IPS-18c (cell line): ENCODE results near the gene MYBPHL.
"Not testable (repeated sequence)": the region's sequence is repeated elsewhere in the genome, so short reads cannot be mapped to it uniquely, and the experiment has no call there.

Source experiments
- H3K4me3 ChIP-seq: 2 replicates; pipeline ENCODE4 v1.7.0; 2013; ENCODE audit warnings: low read depth, mild to moderate bottlenecking, low read length, moderate library complexity; ENCODE audit not compliant: insufficient read depth
- H3K9me3 ChIP-seq: one replicate; pipeline ENCODE4 v1.6.1; 2013; ENCODE audit warnings: mild to moderate bottlenecking, low read length, moderate library complexity; ENCODE audit not compliant: control insufficient read depth, insufficient read depth

The MYBPHL gene

DNA sequence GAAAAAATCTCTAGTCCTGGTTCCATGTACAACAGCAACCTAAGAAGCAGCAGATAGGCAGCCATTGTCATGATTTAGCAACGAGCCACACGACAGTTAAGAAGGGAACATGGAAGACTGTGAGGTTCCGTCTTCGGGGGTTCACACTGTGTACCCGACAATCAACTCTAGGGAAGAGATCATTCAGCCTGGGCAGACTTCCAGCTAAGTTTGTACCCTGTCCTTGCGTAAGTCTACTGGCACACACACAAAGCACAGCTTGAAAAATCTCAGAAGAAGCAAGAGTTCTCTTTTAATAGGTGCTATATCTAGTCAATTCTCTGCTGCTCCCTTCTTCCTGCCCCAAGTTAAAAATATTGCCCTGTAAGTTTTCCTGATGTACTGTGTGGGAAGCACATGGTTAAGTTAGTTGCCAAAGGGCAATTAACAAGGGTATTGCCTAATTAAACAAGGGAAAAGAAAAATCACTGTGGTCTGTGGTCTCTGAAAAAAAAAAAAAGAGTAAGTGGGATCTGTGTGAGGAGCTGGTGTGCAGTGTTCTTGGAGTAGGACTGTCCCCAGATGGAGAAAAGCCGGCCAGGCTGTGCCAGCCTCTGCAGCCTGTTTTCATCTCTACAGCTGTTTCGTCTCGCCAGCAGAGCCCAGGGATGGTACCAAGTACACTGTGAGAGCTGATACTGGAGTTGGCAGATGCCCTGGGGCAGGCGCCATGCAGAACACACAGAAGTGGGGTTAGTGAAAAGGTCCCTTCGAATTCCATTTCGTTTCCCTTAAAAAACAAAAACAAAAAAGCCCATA lies 6.4 kb upstream of the MYBPHL start:
- Histone ChIP-seq H3K9me3 (no peaks in the 10 kb centered on the region), H3K4me3 (no peak overlapping the region)

- Histone ChIP-seq H3K9me3 (no peaks in the 10 kb centered on the region), H3K4me3 (no peak overlapping the region)
These were observed 5.4 kb upstream of the MYBPHL start for GRCh38 chr1:109312246-109312645.

DNA sequence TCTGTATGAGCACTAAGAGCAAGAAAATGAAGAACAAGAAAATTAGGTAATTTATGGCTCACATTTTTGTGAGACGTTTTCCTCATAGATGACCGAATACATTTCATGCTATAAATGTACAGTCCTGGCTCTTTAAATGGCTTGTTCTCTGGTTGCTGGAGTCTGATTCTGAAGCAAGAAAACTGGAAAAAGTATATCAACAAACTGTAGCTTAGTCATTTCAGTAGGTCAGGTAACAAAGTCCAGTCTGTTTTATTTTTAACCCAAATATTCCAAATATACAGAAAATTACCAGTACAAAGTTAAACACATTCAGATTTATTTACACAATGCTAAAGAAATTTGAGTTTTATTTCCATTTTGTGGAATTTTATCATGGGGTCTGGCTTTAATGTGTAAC lies 2.5 kb upstream of the MYBPHL start:
- no peak overlapping the region for H3K4me3 ChIP-seq
- H3K9me3 ChIP-seq = no peaks in the 10 kb centered on the region

DNA sequence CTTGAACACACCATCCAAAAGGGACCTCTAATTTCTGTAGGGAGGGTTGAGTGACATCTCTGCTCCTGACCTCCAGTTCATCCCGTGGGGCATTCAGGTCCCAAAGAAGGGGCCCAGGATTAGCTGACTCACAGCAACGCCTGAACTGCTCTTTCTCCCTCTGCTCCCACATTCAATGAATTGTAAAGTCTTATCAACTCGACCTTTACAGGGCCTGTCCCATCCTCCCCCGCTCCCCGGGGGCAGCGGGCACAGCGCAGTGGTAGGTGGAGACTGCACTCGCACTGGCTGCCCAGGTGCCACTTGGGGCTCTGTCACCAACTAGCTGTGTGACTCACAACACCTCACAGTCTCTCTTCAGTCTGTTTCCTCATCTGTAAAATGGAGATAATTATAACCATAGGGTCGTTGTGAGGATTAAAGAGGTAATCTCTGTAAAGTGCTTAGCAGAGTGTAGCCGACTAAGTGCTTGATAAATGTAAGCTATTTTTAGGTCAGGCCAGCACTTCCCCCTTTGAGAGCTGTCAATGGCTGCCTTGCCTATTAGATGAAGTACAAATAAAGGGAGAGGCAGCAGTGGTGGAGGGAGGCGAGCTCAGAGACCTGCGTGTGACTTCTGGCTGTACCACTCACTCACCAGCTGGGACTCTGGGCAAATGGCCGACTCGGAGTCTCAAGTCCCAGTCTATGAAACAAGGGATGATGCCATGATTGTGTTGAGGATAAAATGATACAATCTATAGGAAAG lies 637 bp upstream of the MYBPHL start:
- Histone ChIP-seq H3K9me3 (peaks cover 2% of the 10 kb centered on the region), H3K4me3 (no peak overlapping the region)

GRCh38 chr1:109305991-109306390 lies 820 bp downstream of the MYBPHL start:
- H3K9me3 ChIP-seq = not testable (repeated sequence)

GRCh38 chr1:109304226-109304920 lies 2.4 kb downstream of the MYBPHL start:
- peaks cover 2% of the 10 kb centered on the region for H3K9me3 ChIP-seq
- H3K4me3 ChIP-seq = no peak overlapping the region

More at GRCh38 chr1:109305991-109306390, 820 bp downstream of the MYBPHL start:
- H3K4me3 ChIP-seq = not testable (repeated sequence)

- Histone ChIP-seq H3K9me3 (peaks cover 2% of the 10 kb centered on the region), H3K4me3 (no peak overlapping the region)
These were observed 4.9 kb downstream of the MYBPHL start for GRCh38 chr1:109301874-109302273.

DNA sequence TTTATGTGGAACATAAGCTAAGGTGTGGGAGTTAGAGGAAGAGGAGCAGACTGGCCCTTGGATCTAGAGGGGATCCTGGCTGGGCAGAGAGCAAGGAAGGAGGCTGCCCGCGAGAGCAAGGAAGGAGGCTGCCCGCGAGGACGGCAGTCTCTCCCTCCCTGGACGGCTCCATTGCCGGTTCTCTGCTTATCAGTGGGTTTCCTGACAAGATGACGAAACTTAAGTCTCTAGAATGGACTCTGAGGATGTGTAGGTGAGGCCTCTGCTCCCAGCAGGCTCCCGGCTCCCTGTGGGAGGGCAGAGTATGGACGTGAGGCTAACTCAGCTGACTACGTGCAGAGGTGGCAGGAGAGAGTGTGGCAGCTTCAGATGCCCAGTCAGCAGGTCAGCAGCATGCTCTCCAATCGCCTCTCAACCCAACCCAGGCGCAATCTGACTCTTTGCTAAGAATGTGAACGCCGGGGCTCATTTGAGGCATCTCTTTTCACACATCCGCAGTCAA lies 6.1 kb downstream of the MYBPHL start:
- H3K4me3 ChIP-seq = no peak overlapping the region

DNA sequence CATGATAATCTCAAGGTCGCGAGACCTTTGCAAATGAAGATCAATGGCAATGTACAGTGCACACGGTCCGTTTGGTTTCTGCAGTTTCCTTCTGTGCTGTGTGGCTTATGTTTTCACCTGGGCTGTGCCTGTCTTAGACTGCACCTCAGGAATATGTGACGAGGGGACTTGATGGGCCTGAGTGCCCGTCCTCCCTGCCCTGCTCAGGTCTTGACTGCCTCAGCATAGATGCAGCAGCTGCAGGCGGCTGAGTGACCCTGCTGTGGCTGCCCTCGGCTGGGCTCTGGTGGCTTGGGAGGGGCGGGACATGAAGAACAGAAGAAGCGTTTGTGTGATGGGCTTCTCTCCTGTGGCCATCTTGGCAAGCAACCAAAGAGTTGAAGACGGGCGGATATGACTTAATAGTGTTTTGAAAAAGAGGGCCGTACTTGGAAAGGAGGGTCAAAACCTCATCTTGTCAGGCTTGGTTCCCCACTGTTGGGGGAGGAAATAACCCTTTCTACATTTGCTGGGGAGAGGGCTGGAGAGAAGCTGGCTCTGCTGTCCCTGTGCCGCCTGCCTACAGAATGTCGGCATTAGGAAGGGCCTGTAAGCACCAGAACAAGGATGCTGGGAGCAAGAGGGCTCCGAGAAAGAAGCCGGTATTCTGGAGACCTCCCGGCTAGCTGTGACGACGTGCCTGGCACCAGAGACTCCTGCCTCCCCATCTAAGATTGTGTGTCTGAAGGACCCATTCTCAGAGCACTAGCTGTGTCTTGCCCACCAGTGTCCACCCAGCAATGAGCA lies 7.1 kb downstream of the MYBPHL start:
- Histone ChIP-seq H3K9me3 (peaks cover 2% of the 10 kb centered on the region), H3K4me3 (no peak overlapping the region)

More for the DNA sequence above, 6.1 kb downstream of the MYBPHL start:
- peaks cover 2% of the 10 kb centered on the region for H3K9me3 ChIP-seq

- peaks cover 2% of the 10 kb centered on the region for H3K9me3 ChIP-seq
- H3K4me3 ChIP-seq = no peak overlapping the region
These were observed 7.9 kb downstream of the MYBPHL start for GRCh38 chr1:109298666-109299557.

- Histone ChIP-seq H3K4me3 (no peak overlapping the region), H3K9me3 (no peaks in the 10 kb centered on the region)
These were observed 10.0 kb downstream of the MYBPHL start for GRCh38 chr1:109296782-109297181.

DNA sequence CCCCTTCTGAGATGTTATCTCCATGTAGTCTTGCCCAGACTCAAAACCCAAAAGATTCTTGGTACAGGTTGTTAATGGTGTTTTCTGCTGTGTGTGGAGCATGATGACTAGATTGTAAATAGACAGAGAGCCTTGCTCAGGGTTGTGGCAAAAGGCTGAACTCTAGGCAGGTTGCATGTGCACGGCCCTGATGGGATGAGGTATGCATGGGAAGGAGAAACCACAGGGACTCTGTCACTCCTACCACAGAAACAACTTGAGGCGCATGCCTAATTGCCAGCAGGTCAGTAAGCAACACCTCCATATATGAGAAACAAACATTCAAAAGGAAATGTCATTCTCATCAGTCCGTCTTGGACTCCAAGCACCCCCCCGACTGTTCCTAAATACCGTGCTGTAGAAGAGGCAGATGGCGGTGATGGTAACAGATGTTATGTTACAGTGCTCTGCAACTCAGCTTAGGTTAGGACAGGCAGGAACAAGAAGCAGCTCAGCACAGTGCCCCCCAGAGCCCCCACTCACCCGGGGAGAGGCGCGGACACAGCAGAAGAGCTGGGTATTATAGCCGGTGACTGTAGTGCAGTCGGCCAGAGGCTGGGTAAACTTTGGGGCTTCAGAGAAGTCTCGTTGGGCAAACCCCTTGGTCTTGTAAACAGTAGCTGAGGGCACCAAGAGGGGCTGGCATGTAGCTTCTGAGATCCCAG lies 10.9 kb downstream of the MYBPHL start:
- no peaks in the 10 kb centered on the region for H3K9me3 ChIP-seq
- no peak overlapping the region for H3K4me3 ChIP-seq

DNA sequence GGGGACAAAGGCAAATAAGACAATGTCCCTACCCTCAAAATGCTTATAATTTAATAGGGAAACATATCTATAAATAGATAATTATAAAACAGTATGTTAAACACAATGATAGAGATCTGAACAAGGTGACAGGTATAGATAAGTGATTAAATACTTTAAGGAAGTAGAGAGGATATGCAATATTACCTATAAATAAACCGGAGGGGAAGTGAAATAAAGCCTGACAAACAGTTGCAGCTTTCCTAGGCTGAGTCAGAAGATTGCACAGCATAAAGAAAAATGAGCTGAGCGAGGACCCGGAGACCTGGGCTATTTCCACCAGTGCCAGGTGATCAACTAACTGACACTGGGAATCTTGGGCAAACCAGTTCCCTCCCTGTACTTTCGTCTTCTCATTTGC lies 12.3 kb downstream of the MYBPHL start:
- H3K4me3 ChIP-seq = no peak overlapping the region
- no peaks in the 10 kb centered on the region for H3K9me3 ChIP-seq

DNA sequence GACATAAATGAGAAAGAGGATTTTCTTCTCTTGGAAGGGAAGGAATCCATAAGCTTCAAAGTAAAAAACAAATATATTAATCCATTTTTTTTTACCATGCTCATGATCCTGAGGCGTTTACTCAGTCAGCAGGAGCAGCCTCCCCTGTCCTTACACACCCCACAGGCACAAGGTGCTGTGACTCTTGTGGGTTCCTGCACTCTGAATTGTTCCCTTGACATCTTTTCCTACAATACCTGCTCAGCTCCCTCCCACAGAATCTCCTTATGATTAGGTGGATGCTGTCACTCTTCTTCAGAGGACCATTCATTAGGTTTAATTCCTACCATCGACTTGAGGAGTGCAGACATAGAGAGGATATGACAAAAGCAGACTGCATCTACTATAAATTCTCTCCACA lies 13.8 kb downstream of the MYBPHL start:
- H3K9me3 ChIP-seq = no peaks in the 10 kb centered on the region
- H3K4me3 ChIP-seq = no peak overlapping the region

GRCh38 chr1:109292364-109292763 lies 14.4 kb downstream of the MYBPHL start:
- H3K9me3 ChIP-seq = no peaks in the 10 kb centered on the region
- H3K4me3 ChIP-seq = no peak overlapping the region

DNA sequence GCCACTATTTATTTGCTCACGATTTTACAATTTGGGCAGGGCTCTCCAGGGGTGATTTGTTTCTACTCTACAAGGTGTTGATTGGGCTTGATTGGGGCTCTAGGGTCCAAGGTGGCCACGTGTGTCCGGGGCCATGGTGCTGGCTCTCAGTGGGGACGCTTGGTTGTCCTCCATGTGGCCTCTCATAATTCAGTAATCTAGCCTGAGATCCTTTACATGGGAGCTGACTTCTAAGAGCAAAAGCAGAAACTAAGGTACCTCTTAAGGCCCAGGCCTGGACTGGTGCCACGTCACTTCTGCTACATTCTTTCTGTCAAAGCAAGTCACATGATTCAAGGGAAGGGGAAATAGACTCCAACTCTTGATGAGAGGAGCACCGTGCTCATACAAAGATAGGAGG lies 15.8 kb downstream of the MYBPHL start:
- Histone ChIP-seq H3K9me3 (no peaks in the 10 kb centered on the region), H3K4me3 (no peak overlapping the region)
